ENCODE measurements around the gene PTGER3. TPM values are rescaled to one million over a fixed set of nuclear protein-coding genes. Genes with fewer than 3 reads are reported as not detected.

Gene PTGER3
- polyA plus RNA-seq, 1 of the 3 experiments (the other 2 are of a cell fraction), result 1.9 TPM

DNA sequence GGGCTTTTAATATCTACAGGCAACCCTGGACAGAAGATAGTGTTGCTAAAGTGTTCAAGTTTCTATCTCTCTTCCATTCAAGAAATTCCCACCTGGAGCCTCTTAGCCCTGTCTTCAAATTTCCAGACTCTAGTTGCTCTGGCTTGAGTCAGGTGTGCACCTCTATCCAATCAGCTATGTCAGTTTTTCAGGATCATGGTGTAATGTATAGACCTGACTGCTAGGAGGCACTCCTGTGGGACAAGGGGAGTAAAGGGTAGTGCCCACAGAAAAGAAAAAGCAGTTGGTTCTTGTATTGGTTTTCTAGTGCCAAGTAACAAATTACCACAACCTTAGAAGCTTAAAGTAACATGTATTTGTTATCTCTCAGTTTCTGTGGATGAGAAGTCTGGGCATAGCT lies 39.4 kb upstream of the PTGER3 start:
- TF ChIP-seq POLR2AphosphoS5 (IDR thresholded peaks at IDR 0.05; ENCODE audit: low read depth, low read length), result no peak
- no peak for TF ChIP-seq RXRA (IDR thresholded peaks at IDR 0.05; ENCODE audit: borderline replicate concordance, low read depth)
- no peak for TF ChIP-seq RFX5 (IDR thresholded peaks at IDR 0.05; ENCODE audit: low read length)
- no peak for TF ChIP-seq EZH2phosphoT487 (IDR thresholded peaks at IDR 0.05; ENCODE audit: borderline replicate concordance, low read depth)
- no peak for TF ChIP-seq TAF1 (IDR thresholded peaks at IDR 0.05; ENCODE audit: borderline replicate concordance, low read depth, low read length)
- no peak for TF ChIP-seq YY1 (IDR thresholded peaks at IDR 0.05; ENCODE audit: low read depth)
- no peak for TF ChIP-seq CTCF (IDR thresholded peaks at IDR 0.05)
- TF ChIP-seq EP300 (IDR thresholded peaks at IDR 0.05; ENCODE audit: borderline replicate concordance in 1 of 2, low read depth in 1 of 2, low read length in 1 of 2), result no peak
- TF ChIP-seq, protein P1, sequence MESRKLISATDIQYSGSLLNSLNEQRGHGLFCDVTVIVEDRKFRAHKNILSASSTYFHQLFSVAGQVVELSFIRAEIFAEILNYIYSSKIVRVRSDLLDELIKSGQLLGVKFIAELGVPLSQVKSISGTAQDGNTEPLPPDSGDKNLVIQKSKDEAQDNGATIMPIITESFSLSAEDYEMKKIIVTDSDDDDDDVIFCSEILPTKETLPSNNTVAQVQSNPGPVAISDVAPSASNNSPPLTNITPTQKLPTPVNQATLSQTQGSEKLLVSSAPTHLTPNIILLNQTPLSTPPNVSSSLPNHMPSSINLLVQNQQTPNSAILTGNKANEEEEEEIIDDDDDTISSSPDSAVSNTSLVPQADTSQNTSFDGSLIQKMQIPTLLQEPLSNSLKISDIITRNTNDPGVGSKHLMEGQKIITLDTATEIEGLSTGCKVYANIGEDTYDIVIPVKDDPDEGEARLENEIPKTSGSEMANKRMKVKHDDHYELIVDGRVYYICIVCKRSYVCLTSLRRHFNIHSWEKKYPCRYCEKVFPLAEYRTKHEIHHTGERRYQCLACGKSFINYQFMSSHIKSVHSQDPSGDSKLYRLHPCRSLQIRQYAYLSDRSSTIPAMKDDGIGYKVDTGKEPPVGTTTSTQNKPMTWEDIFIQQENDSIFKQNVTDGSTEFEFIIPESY (IDR thresholded peaks at IDR 0.05; ENCODE audit: borderline replicate concordance, low read depth), result no peak
- TF ChIP-seq MEF2A (IDR thresholded peaks at IDR 0.05; ENCODE audit: borderline replicate concordance, low read depth), result no peak
- TF ChIP-seq MXI1 (IDR thresholded peaks at IDR 0.05; ENCODE audit: low read depth, low read length), result no peak
- TF ChIP-seq SIN3A (IDR thresholded peaks at IDR 0.05; ENCODE audit: borderline replicate concordance, low read depth, low read length), result no peak
- no peak for TF ChIP-seq USF2 (IDR thresholded peaks at IDR 0.05; ENCODE audit: borderline replicate concordance, low read depth, low read length)
- no peak for TF ChIP-seq RCOR1 (IDR thresholded peaks at IDR 0.05; ENCODE audit: low read length)
- no peak for TF ChIP-seq CHD2 (IDR thresholded peaks at IDR 0.05; ENCODE audit: low read length, partially characterized antibody)
- Histone ChIP-seq H3K9me3 (no peaks in the 10 kb centered on the region), H3K36me3 (replicated peaks in 1 of 2; ENCODE audit: control insufficient read depth in 1 of 2, insufficient read depth in 2 of 2, low read length in 1 of 2) (no peaks in the 10 kb centered on the region), H3K9me2 (no peaks in the 10 kb centered on the region), H3K4me1 (ENCODE audit: control insufficient read depth in 1 of 2, insufficient read depth in 2 of 2, low read depth in 1 of 2, low read length in 1 of 2) (peaks cover 0 to 21% of the 10 kb centered on the region in 2 experiments; a peak in 1 of 4 replicates), H3F3A (replicated peaks; ENCODE audit: insufficient read depth) (peaks cover 8% of the 10 kb centered on the region), H3K79me2 (ENCODE audit: insufficient read depth) (no peaks in the 10 kb centered on the region), H3K4me2 (no peak overlapping the region), H3K9ac (no peak overlapping the region), H2AFZ (ENCODE audit: low read depth) (no peak overlapping the region), H3K4me3 (ENCODE audit: low read depth in 2 of 2, low read length in 1 of 2) (no peak overlapping the region), H4K20me1 (ENCODE audit: insufficient read depth) (no peaks in the 10 kb centered on the region), H3K27me3 (ENCODE audit: insufficient read depth) (no peaks in the 10 kb centered on the region), H3K27ac (ENCODE audit: low read depth in 2 of 2, low read length in 1 of 2) (no peak overlapping the region)
- DNase-seq, result no peak
- ChIA-PET POLR2A (no interaction called here), CTCF (no interaction called here)

Data from SK-N-SH (cell line).